OCI-LY7 (cell line): Measurements from ENCODE around the gene SCO1.
"Not testable (repeated sequence)": the region's sequence is repeated elsewhere in the genome, so short reads cannot be mapped to it uniquely, and the experiment has no call there.

Experiments used
- EZH2phosphoT487 ChIP-seq: fragments of 200-600 bp; sonication (generic); IDR thresholded peaks from 2 replicates; pipeline ENCODE4 v1.6.1; 2018; ENCODE audit warnings: low read depth, borderline replicate concordance, mild to moderate bottlenecking, mixed run types, antibody characterized with exemption, low read length, moderate library complexity, mixed read lengths
- TF ChIP-seq, protein P1 (sequence below): fragments of 200-600 bp; sonication (generic); conservative IDR thresholded peaks from 2 replicates; pipeline ENCODE4 v1.5.1; 2014; ENCODE audit warnings: mild to moderate bottlenecking, antibody characterized with exemption, low read length, moderate library complexity, mixed read lengths

DNA sequence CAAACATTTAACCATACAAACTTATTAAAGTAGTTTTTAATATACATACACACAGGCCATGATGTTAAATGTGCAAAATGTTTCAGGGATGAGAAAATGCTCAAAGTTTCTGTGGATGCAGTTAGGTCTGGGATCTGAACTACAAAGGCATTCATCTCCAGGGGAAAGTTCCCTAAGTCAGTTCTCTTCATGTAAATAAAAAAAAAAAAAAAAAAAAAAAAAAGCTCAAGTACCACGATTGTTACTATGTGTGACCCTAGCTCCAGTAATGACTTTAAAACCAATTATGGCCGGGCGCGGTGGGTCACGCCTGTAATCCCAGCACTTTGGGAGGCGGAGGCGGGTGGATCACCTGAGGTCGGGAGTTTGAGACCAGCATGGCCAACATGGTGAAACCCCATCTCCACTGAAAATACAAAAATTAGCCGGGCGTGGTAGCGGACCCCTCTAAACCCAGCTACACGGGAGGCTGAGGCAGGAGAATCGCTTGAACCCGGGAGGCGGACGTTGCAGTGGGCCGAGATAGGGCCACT is 1.4 kb downstream of the SCO1 start:
- TF ChIP-seq, protein P1, sequence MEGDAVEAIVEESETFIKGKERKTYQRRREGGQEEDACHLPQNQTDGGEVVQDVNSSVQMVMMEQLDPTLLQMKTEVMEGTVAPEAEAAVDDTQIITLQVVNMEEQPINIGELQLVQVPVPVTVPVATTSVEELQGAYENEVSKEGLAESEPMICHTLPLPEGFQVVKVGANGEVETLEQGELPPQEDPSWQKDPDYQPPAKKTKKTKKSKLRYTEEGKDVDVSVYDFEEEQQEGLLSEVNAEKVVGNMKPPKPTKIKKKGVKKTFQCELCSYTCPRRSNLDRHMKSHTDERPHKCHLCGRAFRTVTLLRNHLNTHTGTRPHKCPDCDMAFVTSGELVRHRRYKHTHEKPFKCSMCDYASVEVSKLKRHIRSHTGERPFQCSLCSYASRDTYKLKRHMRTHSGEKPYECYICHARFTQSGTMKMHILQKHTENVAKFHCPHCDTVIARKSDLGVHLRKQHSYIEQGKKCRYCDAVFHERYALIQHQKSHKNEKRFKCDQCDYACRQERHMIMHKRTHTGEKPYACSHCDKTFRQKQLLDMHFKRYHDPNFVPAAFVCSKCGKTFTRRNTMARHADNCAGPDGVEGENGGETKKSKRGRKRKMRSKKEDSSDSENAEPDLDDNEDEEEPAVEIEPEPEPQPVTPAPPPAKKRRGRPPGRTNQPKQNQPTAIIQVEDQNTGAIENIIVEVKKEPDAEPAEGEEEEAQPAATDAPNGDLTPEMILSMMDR = not testable (repeated sequence)
- not testable (repeated sequence) for TF ChIP-seq EZH2phosphoT487
